Skeletal muscle tissue (tissue), 4 donors: ENCODE data around the gene NQO1. TPM values are rescaled to one million over a fixed set of nuclear protein-coding genes. Genes with fewer than 3 reads are reported as not detected.

Source experiments
- H3K27ac ChIP-seq: one replicate; pipeline ENCODE4 v1.7.0; 2013; ENCODE audit warnings: mild to moderate bottlenecking, low read depth, low read length, inconsistent platforms
- H3K27me3 ChIP-seq, 3 donors: one replicate each; pipeline ENCODE4 v1.7.0; 2013; ENCODE audit warnings: low read length in 3 of 3; ENCODE audit not compliant: control insufficient read depth in 3 of 3, insufficient read depth in 3 of 3
- H3K36me3 ChIP-seq, 3 donors: one replicate each; pipeline ENCODE4 v1.7.0; 2013; ENCODE audit warnings: low read length in 3 of 3; ENCODE audit not compliant: control insufficient read depth in 3 of 3, insufficient read depth in 3 of 3
- H3K4me1 ChIP-seq, 3 donors: one replicate each; pipeline ENCODE4 v1.7.0; 2013; ENCODE audit warnings: low read length in 3 of 3, mild to moderate bottlenecking in 3 of 3; ENCODE audit not compliant: control insufficient read depth in 3 of 3, insufficient read depth in 3 of 3
- H3K4me3 ChIP-seq, 3 donors: one replicate each; pipeline ENCODE4 v1.7.0; 2013; ENCODE audit warnings: low read length in 3 of 3
- H3K9ac ChIP-seq, 3 donors: one replicate each; pipeline ENCODE4 v1.7.0; 2013; ENCODE audit warnings: low read length in 3 of 3, mild to moderate bottlenecking in 3 of 3, moderate library complexity in 2 of 3, low read depth in 1 of 3
- H3K9me3 ChIP-seq, 3 donors: one replicate each; pipeline ENCODE4 v1.7.0; 2013; ENCODE audit warnings: low read length in 3 of 3; ENCODE audit not compliant: control insufficient read depth in 3 of 3
- total RNA-seq: library from RNA; depleted of rRNA; stranded (reverse); fragments of >200 nt; gene quantifications from one replicate; pipeline ENCODE4 v1.2.3, GENCODE V29; 2014
- donor health status: Osteomylitis.

NQO1 gene
- total RNA-seq, 1 donor from 2014 or later, result 5.7 TPM

GRCh38 chr16:69707920-69708683 lies 18.3 kb downstream of the NQO1 start:
- no peaks in the 10 kb centered on the region for H3K9me3 ChIP-seq
- H3K9ac ChIP-seq, result no peak overlapping the region
- peaks cover 0 to 3% (median 2%) of the 10 kb centered on the region in 3 donors for H3K4me1 ChIP-seq
- H3K27me3 ChIP-seq, result no peaks in the 10 kb centered on the region
- H3K27ac ChIP-seq, result no peak overlapping the region
- peaks cover 0 to 21% (median 13%) of the 10 kb centered on the region in 3 donors for H3K36me3 ChIP-seq
- H3K4me3 ChIP-seq, result no peak overlapping the region

GRCh38 chr16:69706975-69707340 lies 19.4 kb downstream of the NQO1 start:
- Histone ChIP-seq H3K9ac (no peak overlapping the region), H3K4me3 (no peak overlapping the region), H3K27me3 (no peaks in the 10 kb centered on the region), H3K9me3 (no peaks in the 10 kb centered on the region), H3K4me1 (peaks cover 0 to 3% (median 2%) of the 10 kb centered on the region in 3 donors), H3K36me3 (peaks cover 0 to 14% (median 14%) of the 10 kb centered on the region in 3 donors), H3K27ac (no peak overlapping the region)

GRCh38 chr16:69706256-69706974 lies 19.9 kb downstream of the NQO1 start:
- peaks cover 0 to 3% (median 2%) of the 10 kb centered on the region in 3 donors for H3K4me1 ChIP-seq
- H3K9me3 ChIP-seq, result no peaks in the 10 kb centered on the region
- H3K27ac ChIP-seq, result no peak overlapping the region
- no peak overlapping the region for H3K9ac ChIP-seq
- H3K4me3 ChIP-seq, result no peak overlapping the region
- no peaks in the 10 kb centered on the region for H3K27me3 ChIP-seq
- H3K36me3 ChIP-seq, result peaks cover 0 to 19% (median 13%) of the 10 kb centered on the region in 3 donors

GRCh38 chr16:69703638-69704037 lies 22.7 kb downstream of the NQO1 start:
- Histone ChIP-seq H3K4me3 (no peak overlapping the region), H3K9me3 (no peaks in the 10 kb centered on the region), H3K27me3 (no peaks in the 10 kb centered on the region), H3K4me1 (no peaks in the 10 kb centered on the region), H3K9ac (no peak overlapping the region), H3K36me3 (peaks cover 0 to 17% (median 7%) of the 10 kb centered on the region in 3 donors), H3K27ac (no peak overlapping the region)

- H3K9ac ChIP-seq, result no peak overlapping the region
- no peak overlapping the region for H3K4me3 ChIP-seq
- no peak overlapping the region for H3K27ac ChIP-seq
- H3K36me3 ChIP-seq, result peaks cover 3 to 14% (median 13%) of the 10 kb centered on the region in 3 donors
- no peaks in the 10 kb centered on the region for H3K27me3 ChIP-seq
- no peaks in the 10 kb centered on the region for H3K4me1 ChIP-seq
- H3K9me3 ChIP-seq, result no peaks in the 10 kb centered on the region
Observed at GRCh38 chr16:69701866-69702265, 24.5 kb downstream of the NQO1 start.

- Histone ChIP-seq H3K9ac (no peak overlapping the region), H3K4me3 (no peak overlapping the region), H3K36me3 (peaks cover 3 to 15% (median 10%) of the 10 kb centered on the region in 3 donors), H3K4me1 (no peaks in the 10 kb centered on the region), H3K9me3 (no peaks in the 10 kb centered on the region), H3K27me3 (no peaks in the 10 kb centered on the region), H3K27ac (no peak overlapping the region)
Observed at GRCh38 chr16:69701452-69701851, 24.9 kb downstream of the NQO1 start.

- Histone ChIP-seq H3K27ac (no peak overlapping the region), H3K36me3 (peaks cover 11 to 31% (median 22%) of the 10 kb centered on the region in 3 donors), H3K9ac (no peak overlapping the region), H3K4me1 (no peaks in the 10 kb centered on the region), H3K4me3 (no peak overlapping the region), H3K27me3 (no peaks in the 10 kb centered on the region), H3K9me3 (no peaks in the 10 kb centered on the region)
Observed at GRCh38 chr16:69699915-69700314, 26.4 kb downstream of the NQO1 start.

GRCh38 chr16:69698404-69698803 lies 28.0 kb downstream of the NQO1 start:
- Histone ChIP-seq H3K4me1 (no peaks in the 10 kb centered on the region), H3K36me3 (peaks cover 23 to 39% (median 32%) of the 10 kb centered on the region in 3 donors), H3K27me3 (no peaks in the 10 kb centered on the region), H3K9ac (no peak overlapping the region), H3K9me3 (no peaks in the 10 kb centered on the region), H3K4me3 (no peak overlapping the region), H3K27ac (no peak overlapping the region)

- Histone ChIP-seq H3K4me1 (no peaks in the 10 kb centered on the region), H3K27me3 (no peaks in the 10 kb centered on the region), H3K4me3 (no peak overlapping the region), H3K36me3 (peaks cover 44 to 50% (median 49%) of the 10 kb centered on the region in 3 donors), H3K9me3 (no peaks in the 10 kb centered on the region), H3K9ac (no peak overlapping the region), H3K27ac (no peak overlapping the region)
Observed at GRCh38 chr16:69693916-69694315, 32.4 kb downstream of the NQO1 start.
